ENCODE data around the gene MCC. TPM values are rescaled to one million over a fixed set of nuclear protein-coding genes. Genes with fewer than 3 reads are reported as not detected.

Gene MCC
- total RNA-seq, 2 experiments from 2014 or later = 0.25 TPM; not detected in 1

GRCh38 chr5:113125371-113125770 is 362.9 kb downstream of the MCC start:
- Histone ChIP-seq H3K4me3 (ENCODE audit: low read depth, low read length, poor library complexity, severe bottlenecking) (no peak overlapping the region), H3K4me2 (ENCODE audit: low read length) (no peak overlapping the region), H3K9me2 (ENCODE audit: insufficient read depth, low read length) (no peaks in the 10 kb centered on the region), H2AFZ (ENCODE audit: low read length) (no peak overlapping the region), H4K20me1 (ENCODE audit: insufficient read depth, low read length) (no peaks in the 10 kb centered on the region), H3K27ac (ENCODE audit: low read depth, low read length, poor library complexity, severe bottlenecking) (no peak overlapping the region), H3K36me3 (ENCODE audit: insufficient read depth, low read length) (no peaks in the 10 kb centered on the region), H3K9me3 (ENCODE audit: low read length) (no peaks in the 10 kb centered on the region), H3K79me2 (ENCODE audit: insufficient read depth, low read depth, low read length) (no peaks in the 10 kb centered on the region), H3K4me1 (ENCODE audit: insufficient read depth, low read length, poor library complexity, severe bottlenecking) (no peaks in the 10 kb centered on the region)
- ChIA-PET POLR2A (interaction anchor here (0.6 to 0.7 kb wide), 2 partner anchors 217 to 234 kb away, joined by 3 read pairs; no protein-coding TSS in a partner anchor), CTCF (ENCODE audit: unreplicated experiment) (no interaction called here)
- no peak for DNase-seq (ENCODE audit: low spot score)
- no TSS peak for BruUV-seq (replicated peaks)
- intact Hi-C loops (cut with micrococcal nuclease; ENCODE audit: unreplicated experiment) = no loop called here
- no peak for TF ChIP-seq CTCF (conservative IDR thresholded peaks at IDR 0.05; ENCODE audit: low read length)
- TF ChIP-seq EZH2phosphoT487 (IDR thresholded peaks at IDR 0.05; ENCODE audit: borderline replicate concordance, low read depth, low read length) = no peak

GRCh38 chr5:113124914-113125313 is 363.3 kb downstream of the MCC start:
- H4K20me1 ChIP-seq (ENCODE audit: insufficient read depth, low read length) = no peaks in the 10 kb centered on the region

More at GRCh38 chr5:113124914-113125313, 363.3 kb downstream of the MCC start:
- no peak overlapping the region for H3K27ac ChIP-seq (ENCODE audit: low read depth, low read length, poor library complexity, severe bottlenecking)
- H3K79me2 ChIP-seq (ENCODE audit: insufficient read depth, low read depth, low read length) = no peaks in the 10 kb centered on the region
- no peak overlapping the region for H3K4me2 ChIP-seq (ENCODE audit: low read length)
- intact Hi-C loops (cut with micrococcal nuclease; ENCODE audit: unreplicated experiment) = no loop called here
- no peak for DNase-seq (ENCODE audit: low spot score)
- H3K9me3 ChIP-seq (ENCODE audit: low read length) = no peaks in the 10 kb centered on the region
- ChIA-PET CTCF (ENCODE audit: unreplicated experiment) (no interaction called here), POLR2A (interaction anchor here (0.6 kb wide), 1 partner anchor 217 kb away, joined by 3 read pairs; no protein-coding TSS in a partner anchor)
- H3K36me3 ChIP-seq (ENCODE audit: insufficient read depth, low read length) = no peaks in the 10 kb centered on the region
- H3K9me2 ChIP-seq (ENCODE audit: insufficient read depth, low read length) = no peaks in the 10 kb centered on the region
- no peaks in the 10 kb centered on the region for H3K4me1 ChIP-seq (ENCODE audit: insufficient read depth, low read length, poor library complexity, severe bottlenecking)
- no peak overlapping the region for H3K4me3 ChIP-seq (ENCODE audit: low read depth, low read length, poor library complexity, severe bottlenecking)
- no TSS peak for BruUV-seq (replicated peaks)
- no peak for TF ChIP-seq EZH2phosphoT487 (IDR thresholded peaks at IDR 0.05; ENCODE audit: borderline replicate concordance, low read depth, low read length)
- TF ChIP-seq CTCF (conservative IDR thresholded peaks at IDR 0.05; ENCODE audit: low read length) = no peak
- H2AFZ ChIP-seq (ENCODE audit: low read length) = no peak overlapping the region
